GM19372 (cell line): ENCODE data around the gene ZNF436.

Experiments used
- ATAC-seq: cut with Tn5 transposase; IDR thresholded peaks from one replicate; pipeline ENCODE4 v1.9.1; 2021; ENCODE audit warnings: mild to moderate bottlenecking, low read depth, moderate library complexity; ENCODE audit not compliant: unreplicated experiment

The ZNF436 gene

GRCh38 chr1:23369335-23370013 is at the start of gene ZNF436:
TSS of gene ZNF436 (minus strand) at chr1:23369836. CDS start at chr1:23368005, 1,831 bp downstream.
- ATAC-seq = no peak

GRCh38 chr1:23419180-23419579 is 49.5 kb upstream of the ZNF436 start:
- ATAC-seq = no peak

DNA sequence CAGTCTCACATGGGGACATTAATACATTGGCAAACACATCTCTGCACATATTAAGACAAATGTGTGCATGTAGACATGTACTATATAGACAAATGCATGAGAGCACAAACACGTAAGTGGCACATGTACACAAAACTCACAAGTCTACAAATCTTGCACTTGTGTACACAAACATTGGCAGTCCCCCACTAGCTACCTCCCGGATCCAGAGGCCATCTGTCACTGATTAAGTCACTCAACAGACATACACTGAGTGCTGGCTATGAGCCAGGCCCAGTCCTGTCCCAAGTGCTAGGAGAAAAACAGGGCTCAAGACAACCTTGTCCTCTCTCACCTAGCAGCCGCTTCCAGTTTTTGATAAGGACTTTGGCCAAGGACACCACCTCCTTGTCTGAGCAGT is 47.9 kb upstream of the ZNF436 start:
- ATAC-seq = no peak

DNA sequence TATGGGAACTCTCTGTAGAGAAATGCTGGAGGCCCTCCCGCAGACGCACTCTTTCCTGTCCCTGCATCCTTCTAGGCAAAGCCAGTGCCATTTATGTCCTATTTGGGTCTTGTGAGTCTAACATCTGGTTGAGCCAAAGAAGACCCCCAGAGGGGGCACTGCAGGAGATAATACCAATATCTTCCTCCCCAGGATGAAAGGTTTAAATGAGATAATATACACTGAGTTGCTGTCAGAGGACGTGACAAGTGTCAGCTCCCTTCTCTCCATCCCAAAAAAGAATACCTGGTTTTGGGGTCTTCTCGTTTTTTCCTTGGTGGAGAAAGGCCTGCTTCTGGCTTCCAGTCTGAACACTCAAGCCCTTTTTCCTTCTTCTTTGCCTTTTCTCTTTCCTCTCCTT is 47.3 kb upstream of the ZNF436 start:
- ATAC-seq = no peak

DNA sequence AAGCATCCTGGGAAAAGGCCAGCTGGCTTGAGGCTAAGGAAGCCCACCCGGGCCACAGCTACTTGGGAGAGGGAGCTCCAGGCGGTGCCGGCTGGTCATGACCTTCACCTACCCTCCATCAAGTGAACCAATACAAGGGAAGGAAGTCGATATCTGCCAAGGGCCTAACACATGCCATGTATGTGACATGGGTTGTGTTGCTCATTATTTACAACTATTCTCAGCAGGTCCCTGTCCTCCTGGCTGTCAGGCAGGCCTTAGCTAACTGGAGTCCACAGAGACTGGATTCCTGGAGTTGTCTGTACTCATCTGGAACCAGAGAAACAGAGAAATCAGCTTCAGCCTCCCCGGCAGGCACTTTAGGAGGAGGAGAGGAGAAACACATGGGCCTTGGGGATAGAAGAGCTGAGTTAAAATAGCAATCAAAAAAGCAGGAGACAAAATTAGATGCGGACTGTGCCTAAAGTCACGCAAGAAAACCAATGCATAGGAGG is 39.2 kb upstream of the ZNF436 start:
- no peak for ATAC-seq

DNA sequence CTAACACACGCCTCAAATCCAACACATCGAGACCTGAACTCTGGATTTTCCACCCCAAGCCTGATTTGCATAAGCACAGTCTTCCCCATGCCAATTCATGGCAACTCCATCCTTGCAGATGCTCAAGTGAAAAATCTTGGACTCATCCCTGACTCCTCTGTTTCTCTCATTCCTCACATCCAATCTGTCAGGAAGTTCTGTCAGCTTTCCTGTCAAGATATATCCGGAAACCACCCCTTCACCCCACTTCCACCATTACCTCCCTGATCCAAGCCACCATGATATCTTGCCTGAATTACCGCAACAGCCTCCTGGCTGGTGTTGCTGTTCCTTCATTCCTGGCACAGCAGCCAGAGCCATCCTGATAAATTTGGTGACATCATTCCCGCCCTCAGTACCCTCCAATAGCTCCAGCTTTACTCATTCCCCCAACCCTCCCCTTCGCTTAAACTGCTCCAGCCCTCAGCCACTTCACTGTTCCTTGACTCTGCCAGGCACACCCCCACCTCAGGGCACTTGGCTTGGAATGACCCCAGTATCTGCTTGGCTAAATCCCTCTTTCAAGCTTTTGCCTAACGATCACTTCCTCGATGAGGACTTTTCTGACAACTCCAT is 37.5 kb upstream of the ZNF436 start:
- ATAC-seq = no peak

GRCh38 chr1:23405946-23406345 is 36.3 kb upstream of the ZNF436 start:
- no peak for ATAC-seq

GRCh38 chr1:23403735-23404486 is 34.3 kb upstream of the ZNF436 start:
- ATAC-seq = no peak

DNA sequence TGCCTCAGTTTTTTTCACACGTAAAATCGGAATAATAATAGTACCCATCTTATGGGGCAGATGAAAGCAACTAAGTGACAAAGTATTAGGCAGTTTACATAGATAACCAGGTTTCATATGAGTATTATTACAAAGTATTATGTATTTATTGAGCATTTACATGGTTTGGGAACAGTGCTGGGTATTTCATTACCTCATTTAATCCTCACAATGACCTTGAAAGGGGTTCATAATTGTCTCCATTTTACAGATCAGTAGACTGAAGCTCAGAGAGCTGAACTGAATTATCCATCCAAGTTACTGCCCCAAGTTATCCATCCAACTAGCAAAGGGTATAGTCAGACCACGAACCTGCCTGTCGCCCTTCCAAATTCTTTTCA is 33.7 kb upstream of the ZNF436 start:
- ATAC-seq = no peak

DNA sequence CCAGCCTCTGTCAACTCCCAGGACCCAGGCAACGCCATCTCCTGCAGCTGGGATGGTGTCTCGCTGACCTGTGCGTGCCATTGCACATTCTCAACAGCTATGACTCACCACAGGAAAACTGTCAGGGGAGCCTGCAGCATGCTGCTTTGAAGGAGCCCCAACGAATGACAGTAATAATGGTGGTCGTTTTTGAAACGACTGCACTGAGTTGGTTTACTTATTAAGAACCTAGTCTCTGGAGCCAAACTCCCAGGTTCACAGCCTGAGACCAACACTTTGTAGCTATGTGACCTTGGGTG is 33.4 kb upstream of the ZNF436 start:
- ATAC-seq = no peak

- no peak for ATAC-seq
Observed at GRCh38 chr1:23402286-23403037, 32.8 kb upstream of the ZNF436 start.

- no peak for ATAC-seq
Observed at GRCh38 chr1:23401313-23401712, 31.7 kb upstream of the ZNF436 start.

- no peak for ATAC-seq
Observed at GRCh38 chr1:23400324-23401114, 30.9 kb upstream of the ZNF436 start.

- ATAC-seq = no peak
Observed at GRCh38 chr1:23399229-23399628, 29.6 kb upstream of the ZNF436 start.

DNA sequence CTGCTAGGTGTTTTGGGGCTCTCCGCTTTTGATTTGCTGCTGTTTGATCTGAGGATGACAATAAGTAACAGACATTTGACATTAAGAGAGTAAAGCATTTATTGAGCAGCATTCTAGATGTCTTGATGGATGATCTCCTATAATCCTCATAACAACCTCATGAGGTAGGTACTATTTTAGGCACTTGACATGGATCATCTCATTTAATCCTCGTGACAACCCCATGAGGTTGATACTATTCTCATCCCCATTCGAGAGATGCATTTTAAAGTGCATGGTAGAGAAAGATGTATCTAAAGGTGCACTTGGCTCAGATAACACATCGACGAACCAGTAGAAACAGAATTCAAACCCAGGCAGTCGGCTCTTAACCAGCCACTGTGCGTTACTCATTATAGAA is 28.3 kb upstream of the ZNF436 start:
- no peak for ATAC-seq

- ATAC-seq = no peak
Observed at GRCh38 chr1:23396380-23396779, 26.7 kb upstream of the ZNF436 start.

- ATAC-seq = no peak
Observed at GRCh38 chr1:23395849-23396248, 26.2 kb upstream of the ZNF436 start.

DNA sequence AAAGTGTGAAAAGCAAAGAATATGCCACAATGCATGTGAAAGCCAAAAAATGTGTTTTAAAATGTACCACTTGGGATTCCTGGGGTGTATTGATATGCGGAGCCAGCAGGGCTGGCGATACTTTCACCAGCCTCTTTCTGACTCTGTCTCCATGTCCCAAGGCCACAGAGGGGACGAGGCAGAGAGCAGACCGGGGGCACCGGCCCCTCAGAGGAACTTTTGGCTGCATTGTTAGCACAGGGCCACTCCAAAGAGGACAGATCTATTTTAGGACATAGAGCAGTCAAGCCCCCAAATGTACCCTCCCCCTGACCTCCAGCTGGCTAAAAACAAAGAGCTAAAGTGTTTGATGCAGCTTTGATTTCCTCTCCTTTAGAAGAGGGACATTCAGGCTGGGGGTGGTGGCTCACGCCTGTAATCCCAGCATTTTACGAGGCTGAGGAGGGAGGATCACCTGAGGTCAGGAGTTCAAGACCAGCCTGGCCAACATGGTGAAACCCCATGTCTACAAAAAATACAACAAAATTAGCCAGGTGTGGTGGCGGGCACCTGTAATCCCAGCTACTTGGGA is 25.6 kb upstream of the ZNF436 start:
- ATAC-seq = no peak

DNA sequence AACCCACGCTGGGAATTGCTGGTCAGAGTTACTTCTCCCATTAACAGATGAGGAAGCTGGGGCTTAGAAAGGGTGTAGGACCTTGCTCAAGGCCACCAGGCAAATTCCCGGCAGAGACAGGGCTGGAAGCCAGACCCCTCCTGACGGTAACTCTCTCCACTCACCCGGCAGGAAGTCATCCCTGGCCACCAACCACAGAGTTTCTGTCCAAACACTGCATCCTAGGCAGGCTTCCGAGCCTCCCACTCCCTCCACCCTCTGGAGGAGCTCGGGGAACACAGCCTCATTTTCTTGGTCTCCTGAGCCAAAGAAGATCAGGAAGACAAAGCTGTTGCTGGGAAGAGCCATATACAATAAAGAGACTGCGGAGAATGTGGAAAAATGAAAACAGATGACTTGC is 25.0 kb upstream of the ZNF436 start:
- ATAC-seq = no peak

- ATAC-seq = no peak
Observed at GRCh38 chr1:23394181-23394580, 24.5 kb upstream of the ZNF436 start.
